NOMO-1 (cell line): ENCODE data around the gene OLFML2B.

Source experiments
- DNase-seq, 2 experiments: peaks; one replicate each; lab custom pipeline; 2025; ENCODE audit not compliant: unreplicated experiment in 2 of 2; lab: John Stamatoyannopoulos, UW

The OLFML2B gene

GRCh38 chr1:161950377-161950776 lies 73.3 kb downstream of the OLFML2B start:
- no peak for DNase-seq

- DNase-seq = no peak
These were observed 74.1 kb downstream of the OLFML2B start for GRCh38 chr1:161949548-161949947.

GRCh38 chr1:161948435-161948834 lies 75.2 kb downstream of the OLFML2B start:
- peak; percentile 5 to 69 for DNase-seq

- no peak for DNase-seq
These were observed 77.3 kb downstream of the OLFML2B start for GRCh38 chr1:161946071-161946987.

- no peak for DNase-seq
These were observed 78.2 kb downstream of the OLFML2B start for GRCh38 chr1:161945306-161946060.

- DNase-seq = no peak
These were observed 79.3 kb downstream of the OLFML2B start for GRCh38 chr1:161944381-161944780.

- DNase-seq = no peak
These were observed 79.9 kb downstream of the OLFML2B start for GRCh38 chr1:161943737-161944136.

- no peak for DNase-seq
These were observed 81.8 kb downstream of the OLFML2B start for GRCh38 chr1:161941726-161942436.

- no peak for DNase-seq
These were observed 82.6 kb downstream of the OLFML2B start for GRCh38 chr1:161940866-161941591.

GRCh38 chr1:161936786-161937185 lies 86.9 kb downstream of the OLFML2B start:
- DNase-seq = no peak

GRCh38 chr1:161935264-161935663 lies 88.4 kb downstream of the OLFML2B start:
- DNase-seq = no peak

GRCh38 chr1:161933592-161934588 lies 89.8 kb downstream of the OLFML2B start:
- DNase-seq = peak in 1 of 2 experiments; percentile 9
